ENCODE results near the gene RPS6KB1. TPM values are rescaled to one million over a fixed set of nuclear protein-coding genes. Genes with fewer than 3 reads are reported as not detected.

Gene RPS6KB1
- total RNA-seq, 4 donors from 2014 or later = 40.0 to 200 (median 55.7) TPM

- H3K4me3 ChIP-seq (replicated peaks in 1 of 3) = no peak overlapping the region
- TF ChIP-seq CTCF (IDR thresholded peaks at IDR 0.05) (no peak), POLR2A (IDR thresholded peaks at IDR 0.05) (no peak)
- H3K27ac ChIP-seq = no peak overlapping the region
- H3K27me3 ChIP-seq = no peaks in the 10 kb centered on the region
- no peaks in the 10 kb centered on the region for H3K4me1 ChIP-seq
- WGBS, 2 donors = 94 to 96% methylated on average over 3 of the region's 3 CpGs
- no peaks in the 10 kb centered on the region for H3K9me3 ChIP-seq
- H3K36me3 ChIP-seq = peaks cover 21 to 29% of the 10 kb centered on the region in 2 donors
- intact Hi-C loops (cut with DNase I) = no loop called here
- no peak for DNase-seq
Observed at GRCh38 chr17:59876107-59876506, 16.8 kb upstream of the RPS6KB1 start.

- 93 to 94% methylated on average over 5 of the region's 5 CpGs for WGBS, 2 donors
- intact Hi-C loops (cut with DNase I) = no loop called here
- no peak for DNase-seq
- Histone ChIP-seq H3K4me1 (no peaks in the 10 kb centered on the region), H3K27me3 (no peaks in the 10 kb centered on the region), H3K27ac (no peak overlapping the region), H3K36me3 (peaks cover 24 to 31% of the 10 kb centered on the region in 2 donors), H3K4me3 (replicated peaks in 1 of 3) (no peak overlapping the region), H3K9me3 (no peaks in the 10 kb centered on the region)
- no peak for TF ChIP-seq CTCF (IDR thresholded peaks at IDR 0.05)
- TF ChIP-seq POLR2A (IDR thresholded peaks at IDR 0.05) = no peak
Observed at GRCh38 chr17:59877965-59878364, 15.0 kb upstream of the RPS6KB1 start.

GRCh38 chr17:59878624-59879023, 14.3 kb upstream of the RPS6KB1 start:
- Histone ChIP-seq H3K9me3 (no peaks in the 10 kb centered on the region), H3K4me3 (replicated peaks in 1 of 3) (no peak overlapping the region), H3K36me3 (peaks cover 27 to 38% of the 10 kb centered on the region in 2 donors), H3K27me3 (no peaks in the 10 kb centered on the region), H3K4me1 (no peaks in the 10 kb centered on the region), H3K27ac (no peak overlapping the region)
- no peak for TF ChIP-seq CTCF (IDR thresholded peaks at IDR 0.05)
- TF ChIP-seq POLR2A (IDR thresholded peaks at IDR 0.05) = no peak
- WGBS, 2 donors = 91 to 95% methylated on average over 3 of the region's 3 CpGs
- no peak for DNase-seq
- intact Hi-C loops (cut with DNase I) = no loop called here

- Histone ChIP-seq H3K27me3 (no peaks in the 10 kb centered on the region), H3K27ac (no peak overlapping the region), H3K36me3 (peaks cover 28 to 31% of the 10 kb centered on the region in 2 donors), H3K4me3 (replicated peaks in 1 of 3) (no peak overlapping the region), H3K9me3 (no peaks in the 10 kb centered on the region), H3K4me1 (no peaks in the 10 kb centered on the region)
- no peak for TF ChIP-seq CTCF (IDR thresholded peaks at IDR 0.05)
- TF ChIP-seq POLR2A (IDR thresholded peaks at IDR 0.05) = no peak
- intact Hi-C loops (cut with DNase I) = no loop called here
- DNase-seq = no peak
- WGBS, 2 donors = 95 to 96% methylated on average over 9 of the region's 9 CpGs
Observed at GRCh38 chr17:59884861-59885260, 8.1 kb upstream of the RPS6KB1 start.

- no peak overlapping the region for H3K4me3 ChIP-seq (replicated peaks in 1 of 3)
- WGBS, 2 donors = 96 to 97% methylated on average over 8 of the region's 8 CpGs
- TF ChIP-seq CTCF (IDR thresholded peaks at IDR 0.05) = no peak
- TF ChIP-seq POLR2A (IDR thresholded peaks at IDR 0.05) = no peak
- intact Hi-C loops (cut with DNase I) = no loop called here
- peaks cover 4 to 11% of the 10 kb centered on the region in 2 donors for H3K4me1 ChIP-seq
- no peaks in the 10 kb centered on the region for H3K27me3 ChIP-seq
- no peaks in the 10 kb centered on the region for H3K9me3 ChIP-seq
- no peak for DNase-seq
- no peak overlapping the region for H3K27ac ChIP-seq
- peaks cover 20 to 23% of the 10 kb centered on the region in 2 donors for H3K36me3 ChIP-seq
Observed at GRCh38 chr17:59888145-59888750, 4.7 kb upstream of the RPS6KB1 start.
